SK-N-SH (cell line): ENCODE data around the gene DACH1.

ENCODE experiments used
- CHD2 ChIP-seq: fragments of 150-350 bp; IDR thresholded peaks from 2 replicates; pipeline ENCODE4 v1.6.1; 2018; ENCODE audit warnings: low read length; ENCODE audit not compliant: partially characterized antibody
- CTCF ChIP-seq: fragments of 200-600 bp; sonication (generic); IDR thresholded peaks from 2 replicates; pipeline ENCODE4 v1.6.1; 2017; ENCODE audit warnings: antibody characterized with exemption, mild to moderate bottlenecking, moderate library complexity
- FOXM1 ChIP-seq: IDR thresholded peaks from 2 replicates; pipeline ENCODE4 v1.4.0; 2012; ENCODE audit warnings: low read depth, mild to moderate bottlenecking
- GABPA ChIP-seq: IDR thresholded peaks from 2 replicates; pipeline ENCODE4 v1.4.0; 2012; ENCODE audit warnings: low read depth, mild to moderate bottlenecking
- JUND ChIP-seq: IDR thresholded peaks from 2 replicates; pipeline ENCODE4 v1.4.0; 2012
- NRF1 ChIP-seq: IDR thresholded peaks from 2 replicates; pipeline ENCODE4 v1.6.1; 2012; ENCODE audit warnings: low read depth, mild to moderate bottlenecking, low read length
- POLR2AphosphoS5 ChIP-seq: IDR thresholded peaks from 2 replicates; pipeline ENCODE4 v1.6.1; 2012; ENCODE audit warnings: low read depth, low read length
- RAD21 ChIP-seq: IDR thresholded peaks from 2 replicates; pipeline ENCODE4 v1.6.1; 2012; ENCODE audit warnings: mild to moderate bottlenecking, low read length
- RXRA ChIP-seq: IDR thresholded peaks from 2 replicates; pipeline ENCODE4 v1.4.0; 2012; ENCODE audit warnings: low read depth, mild to moderate bottlenecking, borderline replicate concordance
- TAF1 ChIP-seq: IDR thresholded peaks from 2 replicates; pipeline ENCODE4 v1.6.1; 2012; ENCODE audit warnings: low read depth, mild to moderate bottlenecking, low read length, moderate library complexity, borderline replicate concordance
- USF2 ChIP-seq: fragments of 150-350 bp; IDR thresholded peaks from 2 replicates; pipeline ENCODE4 v1.6.1; 2017; ENCODE audit warnings: antibody characterized with exemption, low read length, low read depth, borderline replicate concordance

GRCh38 chr13:71869274-71869673 is 2.3 kb upstream of the DACH1 start:
- TF ChIP-seq POLR2AphosphoS5 (no peak), CTCF (no peak), USF2 (no peak), FOXM1 (no peak), NRF1 (no peak), GABPA (no peak), CHD2 (no peak), JUND (no peak), RAD21 (no peak), TAF1 (no peak), RXRA (no peak)
